IMR-90 (cell line): ENCODE data around the gene IQCE. TPM values are rescaled to one million over a fixed set of nuclear protein-coding genes. Genes with fewer than 3 reads are reported as not detected.
A peak's percentile ranks its signal among the peaks of the same experiment; 100 is the strongest.

ENCODE experiments used
- ATAC-seq: fragments of 200-7000 bp; cut with Tn5 transposase; 2 replicates; pipeline ENCODE4 v1.9.1; 2020; ENCODE audit warnings: low read depth, mild to moderate bottlenecking, moderate library complexity
- BruUV-seq: library from RNA; stranded (reverse); fragments of 400-500 nt; replicated peaks from 2 replicates; lab custom pipeline; 2021; lab: Mats Ljungman, UMichigan
- CTCF ChIA-PET: fragments of 300-600 bp; formaldehyde crosslinking; extraction: SDS; loops from one replicate; lab custom pipeline; 2021; ENCODE audit warnings: antibody characterized with exemption; lab: Yijun Ruan, JAX
- POLR2A ChIA-PET: fragments of 300-600 bp; sonication (Branson Sonifier 250); formaldehyde crosslinking; loops from one replicate; lab custom pipeline; 2022; ENCODE audit warnings: antibody characterized with exemption; ENCODE audit not compliant: unreplicated experiment; lab: Charles Lee
- DNase-seq: peaks from one replicate; pipeline ENCODE4 v3.0.0; 2013
- H2AFZ ChIP-seq: replicated peaks from 2 replicates; pipeline ENCODE3; 2013; ENCODE audit warnings: low read length, mild to moderate bottlenecking; ENCODE audit not compliant: poor library complexity
- H2AK5ac ChIP-seq: 2 replicates; pipeline ENCODE4 v1.6.1; 2013; ENCODE audit warnings: low read depth, low read length, inconsistent platforms
- H2AK9ac ChIP-seq: replicated peaks from 2 replicates; pipeline ENCODE3; 2013; ENCODE audit warnings: mild to moderate bottlenecking, low read depth, low read length, moderate library complexity; ENCODE audit not compliant: poor library complexity
- H2BK120ac ChIP-seq: 2 replicates; pipeline ENCODE4 v1.6.1; 2013; ENCODE audit warnings: low read depth, low read length, inconsistent platforms
- H2BK15ac ChIP-seq: 3 replicates; pipeline ENCODE4 v1.6.1; 2013; ENCODE audit warnings: low read depth, low read length, inconsistent platforms
- H2BK20ac ChIP-seq: 2 replicates; pipeline ENCODE4 v1.6.1; 2013; ENCODE audit warnings: low read depth, mild to moderate bottlenecking, inconsistent platforms, low read length, moderate library complexity
- H2BK5ac ChIP-seq: 2 replicates; pipeline ENCODE4 v1.6.1; 2013; ENCODE audit warnings: mild to moderate bottlenecking, low read depth, low read length, inconsistent platforms; ENCODE audit not compliant: poor library complexity, severe bottlenecking
- H3K14ac ChIP-seq: replicated peaks from 2 replicates; pipeline ENCODE4 v1.6.1; 2013; ENCODE audit warnings: low read depth, low read length, inconsistent platforms
- H3K18ac ChIP-seq: 2 replicates; pipeline ENCODE4 v1.6.1; 2013; ENCODE audit warnings: low read depth, low read length, control low read depth
- H3K23ac ChIP-seq: 2 replicates; pipeline ENCODE4 v1.6.1; 2013; ENCODE audit warnings: low read depth, low read length, inconsistent platforms
- H3K27ac ChIP-seq: 2 replicates; pipeline ENCODE4 v1.5.1; 2013; ENCODE audit warnings: mild to moderate bottlenecking, control low read depth, low read length; ENCODE audit not compliant: insufficient read depth
- H3K27me3 ChIP-seq: 2 replicates; pipeline ENCODE4 v1.6.1; 2013; ENCODE audit warnings: low read length; ENCODE audit not compliant: control insufficient read depth, insufficient read depth
- H3K36me3 ChIP-seq: 2 replicates; pipeline ENCODE4 v1.6.1; 2013; ENCODE audit warnings: low read length, mixed read lengths; ENCODE audit not compliant: control insufficient read depth, insufficient read depth
- H3K4ac ChIP-seq: 2 replicates; pipeline ENCODE4 v1.6.1; 2013; ENCODE audit warnings: low read depth, low read length, inconsistent platforms
- H3K4me1 ChIP-seq: 2 replicates; pipeline ENCODE4 v1.6.1; 2013; ENCODE audit warnings: low read length, mixed read lengths; ENCODE audit not compliant: control insufficient read depth, insufficient read depth
- H3K4me2 ChIP-seq: 2 replicates; pipeline ENCODE4 v1.6.1; 2013; ENCODE audit warnings: low read depth, mild to moderate bottlenecking, control low read depth, low read length, moderate library complexity
- H3K4me3 ChIP-seq: 2 replicates; pipeline ENCODE4 v1.5.1; 2013; ENCODE audit warnings: low read depth, mild to moderate bottlenecking, control low read depth, low read length, moderate library complexity; ENCODE audit not compliant: insufficient read depth
- H3K56ac ChIP-seq: 2 replicates; pipeline ENCODE4 v1.6.1; 2013; ENCODE audit warnings: low read length, inconsistent platforms; ENCODE audit not compliant: insufficient read depth; ENCODE audit errors: extremely low read depth
- H3K79me1 ChIP-seq, 2 experiments: 2 replicates each; pipeline ENCODE4 v1.6.1; 2013; ENCODE audit warnings: low read length in 2 of 2, inconsistent platforms in 1 of 2, low read depth in 1 of 2
- H3K9ac ChIP-seq: 2 replicates; pipeline ENCODE4 v1.6.1; 2013; ENCODE audit warnings: low read depth, low read length, control low read depth
- H3K9me1 ChIP-seq: 2 replicates; pipeline ENCODE4 v1.6.1; 2013; ENCODE audit warnings: low read length, inconsistent platforms; ENCODE audit not compliant: insufficient read depth
- H3K9me3 ChIP-seq: 2 replicates; pipeline ENCODE4 v1.6.1; 2013; ENCODE audit warnings: low read length; ENCODE audit not compliant: control insufficient read depth, insufficient read depth
- H4K20me1 ChIP-seq: 2 replicates; pipeline ENCODE4 v1.6.1; 2013; ENCODE audit warnings: low read length, inconsistent platforms; ENCODE audit not compliant: insufficient read depth
- H4K5ac ChIP-seq: 2 replicates; pipeline ENCODE4 v1.6.1; 2013; ENCODE audit warnings: mild to moderate bottlenecking, low read depth, low read length, control low read depth
- H4K8ac ChIP-seq, 2 experiments: 2 replicates each; pipeline ENCODE4 v1.6.1; 2013; ENCODE audit warnings: low read depth in 2 of 2, low read length in 2 of 2, control low read depth in 1 of 2, inconsistent platforms in 1 of 2
- H4K91ac ChIP-seq: 2 replicates; pipeline ENCODE4 v1.6.1; 2013; ENCODE audit warnings: low read depth, low read length, inconsistent platforms; ENCODE audit not compliant: insufficient read depth
- MAZ ChIP-seq: IDR thresholded peaks from 2 replicates; pipeline ENCODE4 v1.6.1; 2012; ENCODE audit warnings: low read depth, mild to moderate bottlenecking, low read length, improper control_type of control experiment, moderate library complexity, borderline replicate concordance
- NFE2L2 ChIP-seq: fragments of 150-350 bp; IDR thresholded peaks from 2 replicates; pipeline ENCODE4 v1.6.1; 2016; ENCODE audit warnings: low read depth, mild to moderate bottlenecking, low read length
- POLR2A ChIP-seq: IDR thresholded peaks from 2 replicates; pipeline ENCODE4 v1.6.1; 2012; ENCODE audit warnings: mild to moderate bottlenecking, low read depth, low read length
- WGBS, 2 experiments: methylation state at CpG; one replicate each; pipeline versions ENCODE4 v1.1.5 to v1.1.7; 2013; ENCODE audit warnings: missing lambda C conversion rate in 2 of 2; ENCODE audit not compliant: insufficient read length in 1 of 2; ENCODE audit errors: extremely low coverage in 2 of 2; 5-methylcytosine and 5-hydroxymethylcytosine counted together
- dilution Hi-C: fragments of 300-500 bp; cut with HindIII; formaldehyde crosslinking; loops from one replicate; pipeline ENCODE4 v1.14.3; 2018; ENCODE audit warnings: low sequenced_read_pairs; ENCODE audit not compliant: unreplicated experiment
- in situ Hi-C: fragments of 300-500 bp; cut with MboI; formaldehyde crosslinking; loops from 3 replicates; pipeline ENCODE4 v1.14.3; 2019; ENCODE audit warnings: low sequenced_read_pairs, inconsistent platforms, mixed read lengths
- intact Hi-C: fragments of 100-400 bp; cut with micrococcal nuclease; formaldehyde crosslinking; loops from 2 replicates; pipeline ENCODE4 v1.10.0; 2022
- polyA plus RNA-seq, 3 experiments: library from polyadenylated mRNA; depleted of rRNA; stranded (reverse); fragments of >200 nt; gene quantifications; 2 replicates each; pipeline ENCODE4 v1.2.3, GENCODE V29; 2012; ENCODE audit warnings: low replicate concordance in 1 of 3
- total RNA-seq: library from RNA; depleted of rRNA; stranded (reverse); fragments of >200 nt; gene quantifications from 2 replicates; pipeline ENCODE4 v1.2.3, GENCODE V29; 2012

The IQCE gene
- total and polyA plus RNA-seq, 2 of the 4 experiments (the other 2 are of a cell fraction): 5.0 to 6.3 TPM

DNA sequence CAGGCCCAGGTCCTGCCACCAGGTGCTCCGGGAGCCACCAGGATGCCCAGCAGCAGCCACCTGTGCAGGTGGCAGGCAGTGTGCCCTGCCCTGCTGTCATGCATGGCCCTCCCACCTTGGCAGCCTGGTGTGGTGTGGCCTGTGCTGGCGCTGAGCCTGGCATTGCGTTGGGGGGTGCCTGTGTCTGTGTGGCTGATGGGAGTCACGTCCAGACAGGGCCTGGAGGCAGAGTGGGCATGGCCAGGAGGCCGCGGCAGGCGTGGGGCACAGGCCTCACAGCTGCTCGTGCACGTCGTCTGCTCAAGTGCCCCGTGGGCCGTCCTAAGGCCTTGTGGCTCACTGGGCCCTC, 81.7 kb downstream of the IQCE start:
- TF ChIP-seq POLR2A (no peak), NFE2L2 (no peak), MAZ (no peak)
- Histone ChIP-seq H3K18ac (no peak overlapping the region), H3K36me3 (peaks cover 2% of the 10 kb centered on the region; the same call in 1 of the 2 replicates), H3K27me3 (no peaks in the 10 kb centered on the region), H2AK5ac (peak overlapping the region; percentile 88), H4K5ac (no peak overlapping the region), H2AFZ (no peak overlapping the region), H2BK5ac (peak overlapping the region; percentile 81), H3K27ac (peak overlapping the region; percentile 80; the same call in 1 of the 2 replicates), H3K56ac (no peak overlapping the region), H2BK15ac (no peak overlapping the region), H3K9me1 (peaks cover 40% of the 10 kb centered on the region), H3K23ac (peak overlapping the region; percentile 51), H3K4me1 (peaks cover 64% of the 10 kb centered on the region), H3K79me1 (peaks cover 16 to 95% of the 10 kb centered on the region in 2 experiments; a peak in 3 of 4 replicates), H3K4me3 (no peak overlapping the region), H4K8ac (peak overlapping the region in 1 of 2 experiments; percentile 71; a peak in 2 of 4 replicates), H2BK120ac (peak overlapping the region; percentile 19; the same call in 1 of the 2 replicates), H3K9ac (no peak overlapping the region), H3K9me3 (no peaks in the 10 kb centered on the region), H2BK20ac (no peak overlapping the region), H4K20me1 (peaks cover 90% of the 10 kb centered on the region), H4K91ac (peak overlapping the region; percentile 63), H3K14ac (peak overlapping the region; percentile 76), H3K4ac (peak overlapping the region; percentile 94), H2AK9ac (peak overlapping the region; percentile 92), H3K4me2 (no peak overlapping the region)
- ChIA-PET POLR2A (no interaction called here), CTCF (no interaction called here)
- intact Hi-C loops (loop anchor here (10.0 kb wide), 1 partner anchor 166 kb away; the partner anchor contains the start of gene GRIFIN), dilution Hi-C loops (no loop called here), in situ Hi-C loops (no loop called here)
- no peak for DNase-seq
- no TSS peak for BruUV-seq
- ATAC-seq: no peak
- WGBS, 2 experiments: 74% methylated on average over 9 of the region's 12 CpGs; no CpG with 5 or more reads in 1 of the 2 experiments
